ENCODE data around the gene OGFR.
A peak's percentile ranks its signal among the peaks of the same experiment; 100 is the strongest.

The OGFR gene

GRCh38 chr20:62836967-62837490 is 32.4 kb downstream of the OGFR start:
- no peak for TF ChIP-seq CTCF (IDR thresholded peaks at IDR 0.05; ENCODE audit: extremely low read depth, missing control alignments)
- no peak for DNase-seq (ENCODE audit: low spot score)

- TF ChIP-seq CTCF (IDR thresholded peaks at IDR 0.05; ENCODE audit: extremely low read depth, missing control alignments) = no peak
- DNase-seq (ENCODE audit: low spot score) = no peak
Measured at GRCh38 chr20:62837790-62838127, 33.1 kb downstream of the OGFR start.

GRCh38 chr20:62838128-62838891 is 33.7 kb downstream of the OGFR start:
- DNase-seq (ENCODE audit: low spot score) = peak; percentile 68
- no peak for TF ChIP-seq CTCF (IDR thresholded peaks at IDR 0.05; ENCODE audit: extremely low read depth, missing control alignments)

GRCh38 chr20:62839261-62839660 is 34.6 kb downstream of the OGFR start:
- TF ChIP-seq CTCF (IDR thresholded peaks at IDR 0.05; ENCODE audit: extremely low read depth, missing control alignments) = no peak
- no peak for DNase-seq (ENCODE audit: low spot score)

- DNase-seq (ENCODE audit: low spot score) = no peak
- TF ChIP-seq CTCF (IDR thresholded peaks at IDR 0.05; ENCODE audit: extremely low read depth, missing control alignments) = no peak
Measured at GRCh38 chr20:62839816-62840215, 35.2 kb downstream of the OGFR start.

GRCh38 chr20:62840244-62841197 is 35.9 kb downstream of the OGFR start:
- no peak for DNase-seq (ENCODE audit: low spot score)
- no peak for TF ChIP-seq CTCF (IDR thresholded peaks at IDR 0.05; ENCODE audit: extremely low read depth, missing control alignments)

GRCh38 chr20:62841705-62842212 is 37.1 kb downstream of the OGFR start:
- TF ChIP-seq CTCF (IDR thresholded peaks at IDR 0.05; ENCODE audit: extremely low read depth, missing control alignments) = no peak
- DNase-seq (ENCODE audit: low spot score) = no peak
